ENCODE measurements around the gene PMFBP1. TPM values are rescaled to one million over a fixed set of nuclear protein-coding genes. Genes with fewer than 3 reads are reported as not detected.

PMFBP1 gene, protein sequence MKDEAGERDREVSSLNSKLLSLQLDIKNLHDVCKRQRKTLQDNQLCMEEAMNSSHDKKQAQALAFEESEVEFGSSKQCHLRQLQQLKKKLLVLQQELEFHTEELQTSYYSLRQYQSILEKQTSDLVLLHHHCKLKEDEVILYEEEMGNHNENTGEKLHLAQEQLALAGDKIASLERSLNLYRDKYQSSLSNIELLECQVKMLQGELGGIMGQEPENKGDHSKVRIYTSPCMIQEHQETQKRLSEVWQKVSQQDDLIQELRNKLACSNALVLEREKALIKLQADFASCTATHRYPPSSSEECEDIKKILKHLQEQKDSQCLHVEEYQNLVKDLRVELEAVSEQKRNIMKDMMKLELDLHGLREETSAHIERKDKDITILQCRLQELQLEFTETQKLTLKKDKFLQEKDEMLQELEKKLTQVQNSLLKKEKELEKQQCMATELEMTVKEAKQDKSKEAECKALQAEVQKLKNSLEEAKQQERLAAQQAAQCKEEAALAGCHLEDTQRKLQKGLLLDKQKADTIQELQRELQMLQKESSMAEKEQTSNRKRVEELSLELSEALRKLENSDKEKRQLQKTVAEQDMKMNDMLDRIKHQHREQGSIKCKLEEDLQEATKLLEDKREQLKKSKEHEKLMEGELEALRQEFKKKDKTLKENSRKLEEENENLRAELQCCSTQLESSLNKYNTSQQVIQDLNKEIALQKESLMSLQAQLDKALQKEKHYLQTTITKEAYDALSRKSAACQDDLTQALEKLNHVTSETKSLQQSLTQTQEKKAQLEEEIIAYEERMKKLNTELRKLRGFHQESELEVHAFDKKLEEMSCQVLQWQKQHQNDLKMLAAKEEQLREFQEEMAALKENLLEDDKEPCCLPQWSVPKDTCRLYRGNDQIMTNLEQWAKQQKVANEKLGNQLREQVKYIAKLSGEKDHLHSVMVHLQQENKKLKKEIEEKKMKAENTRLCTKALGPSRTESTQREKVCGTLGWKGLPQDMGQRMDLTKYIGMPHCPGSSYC
- 1 to 10 TPM; 1.4 to 1.6 TPM for total RNA-seq
- 2.1 TPM for polyA plus RNA-seq (2013, experiment 1 of 2)
- 2.4 TPM for polyA plus RNA-seq (2013, experiment 2 of 2)
- total RNA-seq = 0 to 3.0 (median 0.56) reads per million in 172 experiments

DNA sequence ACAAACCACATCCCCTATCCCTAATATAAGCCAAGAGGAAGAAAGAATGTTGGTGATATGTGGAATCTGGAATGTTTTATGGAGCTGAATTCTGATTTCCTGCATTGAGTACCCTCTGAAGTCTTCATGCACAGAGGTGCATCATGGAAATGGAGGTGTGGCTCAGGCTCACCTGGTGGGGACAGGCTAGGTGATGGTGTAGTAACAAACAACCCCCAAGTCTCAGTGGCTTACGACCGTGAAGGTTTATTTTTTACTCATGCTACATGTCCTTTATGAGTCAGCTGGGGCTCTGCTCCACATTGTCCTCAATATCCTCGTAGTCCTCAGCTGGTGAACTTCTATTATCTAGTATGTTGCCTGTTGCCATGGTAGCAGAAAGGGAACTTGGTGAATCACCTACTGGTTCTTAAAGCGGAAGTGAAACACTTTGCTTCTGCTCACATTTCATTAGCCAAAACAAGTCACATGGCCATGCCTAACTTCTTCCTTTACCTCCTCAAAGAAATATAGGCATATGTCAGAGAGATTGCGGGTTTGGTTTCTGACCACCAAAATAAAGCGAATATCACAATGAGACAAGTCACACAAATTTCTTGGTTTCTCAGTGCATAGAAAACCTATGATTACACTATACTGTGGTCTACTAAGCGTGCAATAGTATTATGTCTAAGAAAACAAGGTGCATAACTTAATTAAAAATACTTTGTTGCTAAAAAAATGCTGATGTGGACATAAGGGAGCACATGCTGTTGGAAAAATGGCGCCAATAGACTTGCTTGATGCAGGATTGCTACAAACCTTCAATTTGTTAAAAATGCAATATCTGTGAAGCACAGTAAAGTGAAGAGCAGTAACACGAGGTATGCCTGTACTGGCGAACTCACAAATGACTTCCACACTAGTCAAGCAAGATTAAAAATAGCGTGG, at the start of gene PMFBP1:
Gene PMFBP1 (minus strand): TSS at position 51 of the 930 bp plus-strand sequence. CDS start 947 bp downstream, outside the sequence.
- H3K27me3 ChIP-seq (ENCODE audit: control insufficient read depth in 1 of 2, insufficient read depth in 2 of 2, low read length in 2 of 2) = no peaks in the 10 kb centered on the region
- Mint-ChIP-seq H3K27ac (no peak within 1 kb of the TSS), H3K27me3 (no peaks in the 10 kb centered on the region), H3K36me3 (ENCODE audit: low read depth) (no peaks in the 10 kb centered on the region), H3K9me3 (no peaks in the 10 kb centered on the region), H3K4me1 (ENCODE audit: low read depth) (no peaks in the 10 kb centered on the region), H3K4me3 (no peak within 1 kb of the TSS)
- H3K9me3 ChIP-seq (ENCODE audit: control insufficient read depth in 1 of 2, insufficient read depth in 1 of 2, low read length in 2 of 2) = no peaks in the 10 kb centered on the region
- ChIA-PET CTCF (no interaction called here), POLR2A (no interaction called here)
- no peak for ATAC-seq (ENCODE audit: poor library complexity)
- peak in 3 of 14 experiments; percentile 51 to 80 (median 70) for DNase-seq
- intact Hi-C loops (cut with DNase I, micrococcal nuclease) = no loop called here
- no peaks in the 10 kb centered on the region for H3K36me3 ChIP-seq (ENCODE audit: insufficient read depth, low read length)
- H3K4me1 ChIP-seq (ENCODE audit: insufficient read depth, low read length) = no peaks in the 10 kb centered on the region
- no peak within 1 kb of the TSS for H3K4me3 ChIP-seq (ENCODE audit: low read length)
- TF ChIP-seq, protein P1, sequence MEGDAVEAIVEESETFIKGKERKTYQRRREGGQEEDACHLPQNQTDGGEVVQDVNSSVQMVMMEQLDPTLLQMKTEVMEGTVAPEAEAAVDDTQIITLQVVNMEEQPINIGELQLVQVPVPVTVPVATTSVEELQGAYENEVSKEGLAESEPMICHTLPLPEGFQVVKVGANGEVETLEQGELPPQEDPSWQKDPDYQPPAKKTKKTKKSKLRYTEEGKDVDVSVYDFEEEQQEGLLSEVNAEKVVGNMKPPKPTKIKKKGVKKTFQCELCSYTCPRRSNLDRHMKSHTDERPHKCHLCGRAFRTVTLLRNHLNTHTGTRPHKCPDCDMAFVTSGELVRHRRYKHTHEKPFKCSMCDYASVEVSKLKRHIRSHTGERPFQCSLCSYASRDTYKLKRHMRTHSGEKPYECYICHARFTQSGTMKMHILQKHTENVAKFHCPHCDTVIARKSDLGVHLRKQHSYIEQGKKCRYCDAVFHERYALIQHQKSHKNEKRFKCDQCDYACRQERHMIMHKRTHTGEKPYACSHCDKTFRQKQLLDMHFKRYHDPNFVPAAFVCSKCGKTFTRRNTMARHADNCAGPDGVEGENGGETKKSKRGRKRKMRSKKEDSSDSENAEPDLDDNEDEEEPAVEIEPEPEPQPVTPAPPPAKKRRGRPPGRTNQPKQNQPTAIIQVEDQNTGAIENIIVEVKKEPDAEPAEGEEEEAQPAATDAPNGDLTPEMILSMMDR (IDR thresholded peaks at IDR 0.05) = no peak
- H3K27ac ChIP-seq (ENCODE audit: low read depth in 1 of 2, low read length in 2 of 2) = no peak within 1 kb of the TSS

DNA sequence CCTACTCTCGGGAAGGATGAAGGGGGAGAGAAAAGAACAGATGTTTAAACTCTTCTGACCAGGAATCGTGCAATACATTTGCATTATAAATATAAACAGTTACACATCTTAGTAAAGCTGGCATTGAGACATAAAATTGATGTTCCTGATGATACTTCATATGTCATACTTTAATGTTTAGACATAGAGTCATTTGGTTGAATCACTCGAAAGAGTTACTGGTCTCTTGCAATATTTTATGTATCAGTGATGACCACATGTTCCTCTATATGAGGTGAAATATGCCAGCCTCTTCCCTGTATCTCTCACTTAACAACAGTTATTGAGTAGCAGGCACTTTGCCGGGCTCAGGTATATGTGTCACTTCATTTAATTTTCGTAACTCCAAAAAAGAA, 49.7 kb upstream of the PMFBP1 start:
- H3K27ac Mint-ChIP-seq = no peak overlapping the region
- no peaks in the 10 kb centered on the region for H3K27me3 Mint-ChIP-seq
- H3K4me3 ChIP-seq (ENCODE audit: low read length) = no peak overlapping the region
- H3K4me1 ChIP-seq (ENCODE audit: insufficient read depth, low read length) = no peaks in the 10 kb centered on the region
- ChIA-PET POLR2A (no interaction called here), CTCF (no interaction called here)
- H3K4me1 Mint-ChIP-seq (ENCODE audit: low read depth) = no peaks in the 10 kb centered on the region
- H3K27ac ChIP-seq (ENCODE audit: low read depth in 1 of 2, low read length in 2 of 2) = no peak overlapping the region
- H3K4me3 Mint-ChIP-seq = no peak overlapping the region
- no peaks in the 10 kb centered on the region for H3K36me3 ChIP-seq (ENCODE audit: insufficient read depth, low read length)
- H3K9me3 Mint-ChIP-seq = no peaks in the 10 kb centered on the region
- DNase-seq (no peak), ATAC-seq (ENCODE audit: poor library complexity) (no peak)
- TF ChIP-seq, protein P1 (IDR thresholded peaks at IDR 0.05) = no peak
- intact Hi-C loops (cut with DNase I, micrococcal nuclease) = no loop called here
- no peaks in the 10 kb centered on the region for H3K27me3 ChIP-seq (ENCODE audit: control insufficient read depth in 1 of 2, insufficient read depth in 2 of 2, low read length in 2 of 2)
- H3K36me3 Mint-ChIP-seq (ENCODE audit: low read depth) = no peaks in the 10 kb centered on the region
- H3K9me3 ChIP-seq (ENCODE audit: control insufficient read depth in 1 of 2, insufficient read depth in 1 of 2, low read length in 2 of 2) = no peaks in the 10 kb centered on the region

Data from CD4-positive, alpha-beta T cell (primary cell).